Left cardiac atrium (tissue), 4 donors: Measurements from ENCODE around the gene LGI2. TPM values are rescaled to one million over a fixed set of nuclear protein-coding genes. Genes with fewer than 3 reads are reported as not detected.
A peak's percentile ranks its signal among the peaks of the same experiment; 100 is the strongest.

ENCODE experiments used
- ATAC-seq, 2 donors: fragments of 200-7000 bp; cut with Tn5 transposase; one replicate each; pipeline ENCODE4 v1.9.1; 2020; ENCODE audit warnings: mild to moderate bottlenecking in 2 of 2, moderate library complexity in 2 of 2
- DNase-seq: peaks from one replicate; pipeline ENCODE4 v3.0.0-alpha.2; 2020
- intact Hi-C, 2 donors: fragments of 100-400 bp; cut with DNase I; formaldehyde crosslinking; loops; one replicate each; pipeline versions ENCODE4 v1.14.1 to v1.15.1; 2022 to 2023
- total RNA-seq, 2 donors: library from RNA; stranded (reverse); fragmentation: NEBNext Ultra II Directional; extraction: Animal tissue kit (Norgen Biotek cat#: 25700); gene quantifications; one replicate each; pipeline ENCODE4 v1.2.1, GENCODE V29; 2021
- donor health status: DM: no; HTN: yes; CAD: no.
- donor health status: DM: no; HTN: yes; CAD: no; lungs with severe emphysema.
- donor health status: DM: yes; HTN: yes; CAD: no.
- donor health status: Dilated cardiomyopathy.

LGI2 gene
- total RNA-seq, 2 donors from 2014 or later = 5.3 to 7.4 TPM

GRCh38 chr4:25002681-25003080 is 28.1 kb downstream of the LGI2 start:
- DNase-seq (no peak), ATAC-seq (peak; percentile 53 to 71)
- intact Hi-C loops = no loop called here

DNA sequence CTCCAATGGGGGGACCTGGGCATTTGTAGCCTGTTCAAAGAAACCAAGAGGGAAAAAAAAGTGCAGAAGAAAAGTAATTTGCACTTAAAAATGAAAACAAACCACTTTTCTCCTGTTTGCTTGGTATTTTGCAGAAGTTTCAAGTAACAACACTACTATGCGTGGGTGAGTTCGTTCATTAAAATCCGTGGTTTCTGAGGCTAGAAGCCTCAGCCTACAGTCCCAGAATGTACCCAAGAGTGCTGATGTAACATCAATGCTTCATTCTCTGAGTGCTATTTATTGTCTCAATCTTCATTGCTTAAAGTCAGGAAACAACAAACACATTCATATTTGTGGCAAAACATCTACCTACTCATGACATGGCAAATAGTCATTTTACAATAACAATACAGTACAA is 29.2 kb downstream of the LGI2 start:
- ATAC-seq (no peak), DNase-seq (no peak)
- intact Hi-C loops = no loop called here

DNA sequence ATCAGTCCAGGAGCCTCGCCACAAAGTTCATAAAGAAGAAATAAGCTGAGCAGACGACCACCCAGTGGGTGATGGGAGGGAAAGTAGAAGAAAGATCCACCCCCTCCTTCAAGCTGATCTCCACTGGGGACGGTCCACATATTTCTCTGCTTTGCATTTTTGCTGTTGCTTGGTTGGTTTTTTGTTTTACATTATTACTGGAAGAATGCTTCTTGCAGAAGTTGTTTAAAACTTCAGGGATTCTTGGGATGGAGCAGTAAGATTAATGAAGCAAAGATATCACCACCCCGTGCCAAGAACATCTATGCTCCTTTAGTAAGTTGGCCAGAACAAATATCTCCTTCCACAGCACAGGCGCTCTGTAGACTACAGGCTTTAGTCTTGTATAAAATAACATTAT is 30.1 kb downstream of the LGI2 start:
- intact Hi-C loops = no loop called here
- DNase-seq (no peak), ATAC-seq (peak in 1 of 2 donors; percentile 41)

GRCh38 chr4:24999392-25000089 is 31.2 kb downstream of the LGI2 start:
- DNase-seq (no peak), ATAC-seq (no peak)
- intact Hi-C loops = no loop called here

- ATAC-seq = no peak
- no peak for DNase-seq
- intact Hi-C loops = no loop called here
Measured at GRCh38 chr4:24995346-24995919, 35.3 kb downstream of the LGI2 start.

- DNase-seq (no peak), ATAC-seq (no peak)
- intact Hi-C loops = no loop called here
Measured at GRCh38 chr4:24993551-24994080, 37.1 kb downstream of the LGI2 start.

DNA sequence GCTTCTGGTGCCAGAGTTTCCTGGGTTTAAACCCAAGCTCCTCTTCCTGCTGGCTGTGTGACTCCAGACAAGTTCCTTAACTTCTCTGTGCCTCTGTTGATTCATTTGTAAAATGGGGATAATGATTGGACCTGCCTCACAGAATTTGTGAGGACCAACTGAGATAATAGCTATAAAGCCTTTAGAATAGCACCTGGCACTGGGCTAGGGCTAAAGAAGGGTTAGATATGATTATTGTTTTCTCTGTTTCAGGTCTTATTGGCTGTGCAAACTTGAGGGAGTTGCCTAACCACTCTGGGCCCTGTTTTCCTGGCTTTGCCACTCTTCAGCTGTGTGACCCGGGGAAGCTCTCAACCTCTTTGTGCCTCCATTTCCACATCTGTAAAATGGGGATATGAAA is 37.8 kb downstream of the LGI2 start:
- intact Hi-C loops = no loop called here
- ATAC-seq = no peak

GRCh38 chr4:24991015-24991414 is 39.7 kb downstream of the LGI2 start:
- ATAC-seq (peak; percentile 59 to 68), DNase-seq (no peak)
- intact Hi-C loops = no loop called here

More for the DNA sequence above, 37.8 kb downstream of the LGI2 start:
- DNase-seq = no peak

- intact Hi-C loops = loop anchor here in 1 of 2 donors (10.0 kb wide), 1 partner anchor 155 kb away; no protein-coding TSS in a partner anchor
- no peak for DNase-seq
- ATAC-seq = no peak
Measured at GRCh38 chr4:24989327-24989726, 41.4 kb downstream of the LGI2 start.

GRCh38 chr4:24988776-24989175 is 42.0 kb downstream of the LGI2 start:
- no peak for DNase-seq
- ATAC-seq = peak in 1 of 2 donors; percentile 39
- intact Hi-C loops = loop anchor here in 1 of 2 donors (10.0 kb wide), 1 partner anchor 156 kb away; no protein-coding TSS in a partner anchor

DNA sequence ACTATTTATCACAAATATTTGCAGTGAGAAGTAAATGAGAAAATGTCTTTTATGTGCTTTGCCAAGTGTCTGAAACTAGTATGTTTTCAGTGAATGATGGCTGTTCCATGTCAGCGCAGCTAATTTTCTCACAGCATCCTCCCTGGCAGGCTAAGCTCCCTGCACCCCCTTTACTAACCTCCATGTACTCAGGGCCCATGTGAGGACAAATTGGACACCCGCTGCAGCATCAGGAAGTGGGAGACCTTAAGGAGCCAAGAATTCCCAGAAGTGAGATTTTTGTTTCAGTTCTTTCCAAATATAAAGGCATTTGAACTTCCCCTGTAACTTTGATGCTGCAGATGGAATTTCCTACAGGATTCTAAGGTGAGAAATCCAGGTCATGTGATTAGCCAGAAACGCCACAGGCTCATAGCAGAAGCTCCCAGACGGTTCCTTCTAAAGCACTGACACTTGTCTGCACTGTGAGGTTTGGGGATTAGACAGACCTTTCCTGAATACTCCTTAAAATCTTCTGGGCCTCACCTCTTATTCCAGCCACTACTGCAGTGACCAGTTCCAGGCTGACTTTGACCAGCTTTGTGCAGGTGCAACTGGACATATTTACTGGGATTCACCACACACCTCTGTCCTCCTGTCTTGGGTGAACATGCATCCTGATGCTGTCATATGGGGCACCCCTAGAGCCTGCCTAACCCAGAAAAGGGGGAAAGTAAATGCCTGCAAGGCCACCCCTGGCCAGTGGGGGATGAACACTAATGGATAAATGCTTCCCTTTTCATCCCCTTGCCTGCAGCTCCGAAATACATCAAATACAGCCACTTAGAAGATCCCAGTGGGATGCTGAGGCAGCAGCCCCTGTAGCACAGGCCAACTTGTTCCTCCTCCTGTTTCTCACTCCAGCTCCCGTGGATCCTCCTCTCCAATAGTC is 45.9 kb downstream of the LGI2 start:
- ATAC-seq = no peak
- intact Hi-C loops = loop anchor here in 1 of 2 donors (10.0 kb wide), 1 partner anchor 160 kb away; no protein-coding TSS in a partner anchor
- DNase-seq = no peak

DNA sequence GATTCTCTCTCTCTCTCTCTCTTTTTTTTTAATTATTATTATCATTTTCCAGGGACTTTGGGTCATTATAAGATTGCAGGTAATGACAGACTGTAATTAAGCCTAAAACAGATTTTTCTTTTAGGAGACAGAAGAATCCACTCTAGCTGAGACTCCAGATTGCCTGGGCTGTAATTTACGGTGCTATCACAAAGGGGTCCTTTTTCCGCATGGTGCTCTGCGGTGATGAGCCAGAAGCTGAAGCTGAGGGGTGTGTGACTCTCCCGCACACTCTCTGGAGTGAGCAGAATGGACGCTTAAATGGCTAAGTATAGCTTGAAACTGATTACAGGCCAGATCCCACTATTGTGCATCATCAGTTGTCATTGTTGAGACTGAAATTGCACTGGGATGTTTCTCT is 50.0 kb downstream of the LGI2 start:
- DNase-seq = no peak
- intact Hi-C loops = loop anchor here in 1 of 2 donors (10.0 kb wide), 1 partner anchor 164 kb away; no protein-coding TSS in a partner anchor
- no peak for ATAC-seq

DNA sequence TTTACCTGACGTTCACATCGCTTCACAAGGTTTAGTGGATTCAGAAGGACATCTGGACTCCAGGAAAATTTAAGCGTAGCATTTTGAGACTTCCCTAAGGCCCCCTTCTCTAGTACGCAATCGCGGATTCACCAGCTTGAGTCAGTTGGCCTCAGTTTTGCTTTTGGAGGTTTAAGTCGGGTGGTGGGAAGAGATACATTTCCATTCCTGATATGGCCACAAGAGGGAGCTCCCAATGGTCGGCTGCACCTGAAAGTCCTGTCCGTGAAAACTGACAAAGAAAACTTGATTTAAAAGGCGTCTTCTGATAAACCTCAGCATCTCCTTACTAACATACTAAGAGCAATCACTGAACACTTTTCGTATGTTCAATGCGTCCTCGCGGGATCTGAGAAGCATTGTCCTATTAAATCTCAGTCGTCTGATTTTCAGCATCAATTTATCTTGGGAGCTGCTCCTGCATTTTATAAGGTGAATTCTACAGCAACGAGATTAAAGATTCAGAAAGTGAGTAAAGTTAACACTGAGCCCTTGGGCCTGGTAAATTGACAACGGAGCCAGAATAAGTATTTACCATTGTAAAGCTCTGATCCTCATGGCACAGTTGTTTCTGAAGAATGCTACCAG is 50.6 kb downstream of the LGI2 start:
- intact Hi-C loops = loop anchor here in 1 of 2 donors (10.0 kb wide), 1 partner anchor 165 kb away; no protein-coding TSS in a partner anchor
- peak; percentile 60 to 72 for ATAC-seq
- peak; percentile 58 for DNase-seq

GRCh38 chr4:24979554-24979953 is 51.2 kb downstream of the LGI2 start:
- ATAC-seq (peak; percentile 83 to 88), DNase-seq (peak; percentile 71)
- intact Hi-C loops = loop anchor here in 1 of 2 donors (2.0 to 10.0 kb wide), 2 partner anchors 165 to 495 kb away; no protein-coding TSS in a partner anchor

GRCh38 chr4:24978291-24979075 is 52.3 kb downstream of the LGI2 start:
- DNase-seq (no peak), ATAC-seq (peak; percentile 31 to 59)
- intact Hi-C loops = loop anchor here in 1 of 2 donors (2.0 to 10.0 kb wide), 2 partner anchors 166 to 494 kb away; no protein-coding TSS in a partner anchor

DNA sequence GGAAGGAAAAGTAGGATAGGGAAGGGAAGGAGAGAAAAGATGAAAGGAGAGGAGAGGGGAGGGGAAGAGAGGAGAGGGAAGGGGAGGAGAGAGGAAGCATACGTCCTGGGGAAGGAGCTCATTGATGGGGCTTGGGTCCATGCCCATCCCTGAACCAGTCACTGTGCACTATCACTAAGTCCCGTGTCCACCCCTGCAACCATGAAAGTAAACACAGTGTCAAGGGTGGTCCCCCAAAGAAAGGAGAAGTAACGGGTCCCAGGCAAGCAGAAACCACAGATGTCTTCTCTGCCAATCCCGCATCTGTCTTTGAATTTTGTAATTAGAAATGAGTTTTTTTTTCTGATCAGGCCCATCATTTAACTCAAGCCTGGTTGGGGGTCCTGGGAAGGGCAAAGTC is 55.2 kb downstream of the LGI2 start:
- intact Hi-C loops = loop anchor here in 1 of 2 donors (10.0 kb wide), 1 partner anchor 491 kb away; no protein-coding TSS in a partner anchor
- no peak for DNase-seq
- peak in 1 of 2 donors; percentile 16 for ATAC-seq

DNA sequence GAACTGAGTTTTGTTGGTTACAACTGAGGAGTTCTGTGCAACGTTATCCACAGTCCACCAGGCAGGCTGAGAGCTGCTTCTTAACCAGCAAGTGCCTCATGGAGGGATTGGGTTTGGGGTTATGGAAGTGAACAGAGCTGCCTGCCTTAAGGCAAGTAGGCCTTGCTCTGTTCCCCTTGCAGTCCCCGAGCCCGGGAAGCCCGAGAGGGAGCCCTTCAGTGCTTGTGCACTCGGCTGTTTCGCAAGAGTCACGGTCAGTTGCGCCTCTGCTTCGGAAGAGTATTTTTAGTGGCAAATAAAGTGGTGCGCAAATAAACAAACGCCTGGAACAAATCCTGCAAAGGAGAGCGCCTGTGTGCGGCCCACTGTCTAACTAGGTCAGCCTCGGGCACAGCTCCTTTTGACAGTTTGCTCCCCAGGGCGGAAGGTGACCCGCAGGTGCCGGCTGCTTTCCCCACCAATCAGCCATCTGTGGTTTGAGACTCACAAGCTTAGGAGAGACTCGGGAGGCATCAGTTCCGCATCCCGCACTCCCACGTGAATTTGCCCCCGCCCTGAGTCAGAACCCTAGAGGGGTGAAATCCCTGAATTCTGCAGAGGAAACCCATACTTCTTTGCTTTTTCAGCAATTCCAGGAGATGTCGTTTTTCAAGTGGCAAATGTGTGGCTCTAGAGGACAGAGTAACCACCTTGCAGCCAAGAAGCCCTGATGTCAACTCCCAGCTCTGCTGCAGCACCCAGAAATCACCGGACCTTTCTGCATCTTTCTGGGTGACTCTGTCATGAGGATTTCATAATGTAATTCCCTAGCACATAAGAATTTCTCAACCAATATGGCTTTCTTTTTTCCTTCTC is 56.8 kb downstream of the LGI2 start:
- intact Hi-C loops = loop anchor here in 1 of 2 donors (10.0 kb wide), 1 partner anchor 489 kb away; no protein-coding TSS in a partner anchor
- DNase-seq (peak; percentile 59), ATAC-seq (peak; percentile 51 to 57)
